Fibroblast of the conjunctiva (primary cell): ENCODE data around the gene RMI2.
A peak's percentile ranks its signal among the peaks of the same experiment; 100 is the strongest.

Experiments used
- DNase-seq: peaks from one replicate; pipeline ENCODE4 v3.0.0-alpha.2; 2010; ENCODE audit warnings: low read depth

The RMI2 gene

DNA sequence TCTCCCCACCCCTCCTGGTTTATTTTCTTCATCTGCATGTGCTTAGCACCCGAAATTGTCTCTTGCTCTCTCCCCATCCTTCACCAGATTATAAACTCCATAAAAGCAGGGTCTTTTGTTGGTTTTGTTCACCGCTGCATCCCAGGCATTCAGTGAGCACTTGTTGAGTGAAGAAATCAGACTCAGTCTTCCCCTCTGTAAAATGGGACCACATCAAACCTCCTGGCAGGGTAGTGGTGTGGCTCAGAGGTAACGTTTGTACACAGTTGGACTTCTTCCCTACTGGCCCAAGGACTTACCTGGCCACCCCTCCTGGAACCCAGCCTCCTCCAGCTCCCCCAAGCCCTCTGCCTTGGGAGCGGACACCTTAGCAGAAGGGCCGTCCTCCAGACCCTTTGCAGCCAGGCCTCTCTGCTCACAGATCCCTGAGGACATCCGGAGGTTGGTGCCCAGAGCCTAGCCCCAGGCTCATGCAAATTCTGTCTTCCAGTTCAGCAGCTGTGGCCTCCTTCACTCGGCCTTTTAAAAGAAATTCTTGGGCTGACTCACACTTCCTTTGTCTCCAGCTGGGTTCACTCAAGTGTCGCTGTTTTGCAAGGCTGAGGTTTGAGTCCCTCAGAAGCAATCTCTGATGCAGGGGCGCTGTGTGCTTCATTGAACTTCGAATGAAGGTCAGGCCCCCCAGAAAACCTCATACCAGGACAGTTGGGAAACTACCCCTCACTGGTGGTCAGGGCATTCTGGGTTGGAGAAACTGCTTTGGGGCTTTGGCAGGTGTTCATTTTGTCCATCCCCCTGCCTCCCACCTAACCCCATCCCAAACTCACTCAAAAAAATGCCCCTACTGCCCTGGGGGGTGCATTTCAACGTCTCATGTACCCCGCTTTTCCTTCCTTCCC, 16.8 kb upstream of the RMI2 start:
- DNase-seq: peak; percentile 83

DNA sequence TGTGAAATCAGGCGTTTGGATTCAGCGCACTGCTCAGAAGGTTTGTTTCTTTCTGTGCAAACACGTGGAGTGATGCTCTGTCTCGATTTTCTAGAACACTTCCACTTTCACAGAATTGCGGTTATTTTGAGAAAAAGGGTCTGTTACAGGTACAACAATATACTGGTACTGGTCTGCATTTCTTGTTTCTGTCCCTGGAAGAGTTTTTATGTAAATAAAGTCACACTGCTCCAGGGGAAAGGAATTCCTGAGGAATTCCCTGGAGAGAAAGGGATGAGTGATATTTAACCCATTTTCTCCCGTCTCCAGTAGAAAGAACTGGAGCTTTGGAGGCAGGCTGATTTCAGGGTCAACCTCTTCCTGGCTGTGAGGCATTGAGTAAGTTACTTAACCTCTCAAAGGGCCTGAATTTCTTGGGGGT, 16.2 kb upstream of the RMI2 start:
- DNase-seq: no peak

DNA sequence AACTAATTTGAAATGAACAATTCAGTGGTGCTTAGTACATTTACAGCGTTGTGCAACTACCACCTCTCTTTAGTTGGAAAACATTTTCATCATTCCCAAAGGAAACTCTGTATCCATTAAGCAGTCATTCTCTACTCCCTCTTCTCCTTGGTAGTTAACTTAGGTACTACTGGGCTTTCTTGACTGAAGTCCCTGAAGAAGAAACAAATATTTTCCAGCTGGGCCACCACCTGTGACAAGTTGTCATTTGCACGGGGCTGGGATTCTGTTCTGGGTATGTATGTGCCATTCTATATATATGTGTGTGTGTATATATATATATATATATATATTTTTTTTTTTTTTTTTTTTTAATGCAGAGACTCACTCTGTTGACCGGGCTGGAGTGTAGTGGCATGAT, 15.4 kb upstream of the RMI2 start:
- no peak for DNase-seq

DNA sequence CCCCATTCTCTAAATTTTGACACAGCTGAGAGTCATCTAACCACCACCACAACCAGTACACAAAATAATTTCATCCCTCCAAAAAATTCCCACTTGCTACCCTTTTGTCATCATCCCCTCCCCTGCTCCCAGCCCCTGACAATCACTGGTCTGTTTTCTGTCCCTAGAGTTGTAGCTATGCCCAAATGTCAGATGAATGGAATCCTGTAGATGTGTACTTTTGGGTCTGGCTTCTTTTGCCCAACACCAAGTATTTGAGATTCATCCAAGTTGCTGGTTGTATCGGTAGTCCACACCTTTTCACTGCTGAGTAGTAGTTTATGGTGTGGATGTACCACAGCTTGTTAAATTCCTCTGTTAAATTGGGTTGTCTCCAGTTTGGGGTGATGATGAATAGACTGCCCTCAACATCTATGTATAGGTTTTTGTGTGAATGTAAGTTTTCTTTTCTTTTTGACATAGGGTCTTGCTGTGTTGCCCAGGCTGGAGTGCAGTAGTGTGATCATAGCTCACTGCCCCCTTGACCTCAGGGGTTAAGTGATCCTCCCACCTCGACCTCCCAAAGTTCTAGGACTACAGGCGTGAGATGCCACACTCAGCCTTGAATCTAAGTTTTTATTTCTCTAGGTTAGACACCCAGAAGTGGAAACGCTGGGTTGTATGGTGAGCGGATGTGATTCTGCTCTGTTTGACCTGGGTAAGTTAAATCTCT, 14.6 kb upstream of the RMI2 start:
- DNase-seq: no peak

DNA sequence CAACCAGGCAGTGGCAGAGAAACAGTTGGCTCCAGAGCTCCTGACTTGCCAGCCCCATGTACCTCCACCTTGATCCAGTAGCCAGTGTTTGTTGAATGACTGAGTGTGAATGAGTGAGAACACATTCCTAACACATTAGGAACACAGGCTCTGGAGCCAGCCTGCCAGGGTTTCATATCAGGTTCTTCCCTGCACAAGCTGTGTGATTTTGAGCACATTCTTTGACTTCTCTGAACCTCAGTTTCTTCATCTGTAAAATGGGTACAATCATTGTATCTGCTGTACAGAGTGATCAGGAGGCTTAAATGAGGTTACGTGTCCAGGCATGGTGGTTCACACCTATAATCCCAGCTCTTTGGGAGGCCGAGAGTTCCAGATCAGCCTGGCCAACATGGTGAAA, 13.3 kb upstream of the RMI2 start:
- DNase-seq: no peak

DNA sequence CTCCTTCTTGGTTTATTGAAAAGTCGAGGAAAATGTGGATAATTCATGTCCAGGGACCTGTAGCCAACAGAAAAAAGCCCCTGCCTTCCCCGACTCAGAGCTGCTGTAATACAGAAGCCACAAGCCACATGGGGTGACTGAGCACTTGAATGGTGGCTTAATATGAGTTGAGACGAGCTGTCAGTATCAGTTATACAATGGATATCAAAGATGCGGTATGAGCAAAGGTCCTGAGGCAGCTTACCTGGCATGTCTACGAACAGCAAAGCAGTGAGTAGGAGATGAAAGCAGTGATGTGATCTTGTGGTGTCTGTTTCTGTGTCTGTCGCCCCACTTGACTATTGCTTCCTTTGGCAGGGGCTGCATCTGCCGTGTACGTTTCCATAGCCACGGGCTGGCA, 12.2 kb upstream of the RMI2 start:
- DNase-seq: no peak

DNA sequence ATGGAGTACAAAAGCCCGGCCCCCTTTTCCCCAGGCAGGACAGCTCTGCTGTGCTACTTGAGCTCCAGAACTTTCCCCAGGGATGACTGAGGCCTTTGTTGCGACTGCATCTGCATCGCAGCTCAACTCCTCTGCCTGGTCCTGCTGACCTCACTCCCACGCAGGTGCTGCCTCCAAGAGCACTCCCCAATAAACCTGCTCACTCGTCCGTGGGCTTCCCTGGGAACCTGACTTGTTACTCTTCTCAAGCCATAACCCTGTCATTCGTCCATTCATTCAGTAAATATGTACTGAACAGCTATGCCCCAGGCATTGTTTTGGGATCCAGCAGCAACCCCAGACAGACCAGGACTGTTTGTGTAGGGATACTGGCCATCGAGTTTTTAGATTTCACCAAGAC, 11.6 kb upstream of the RMI2 start:
- DNase-seq: no peak

DNA sequence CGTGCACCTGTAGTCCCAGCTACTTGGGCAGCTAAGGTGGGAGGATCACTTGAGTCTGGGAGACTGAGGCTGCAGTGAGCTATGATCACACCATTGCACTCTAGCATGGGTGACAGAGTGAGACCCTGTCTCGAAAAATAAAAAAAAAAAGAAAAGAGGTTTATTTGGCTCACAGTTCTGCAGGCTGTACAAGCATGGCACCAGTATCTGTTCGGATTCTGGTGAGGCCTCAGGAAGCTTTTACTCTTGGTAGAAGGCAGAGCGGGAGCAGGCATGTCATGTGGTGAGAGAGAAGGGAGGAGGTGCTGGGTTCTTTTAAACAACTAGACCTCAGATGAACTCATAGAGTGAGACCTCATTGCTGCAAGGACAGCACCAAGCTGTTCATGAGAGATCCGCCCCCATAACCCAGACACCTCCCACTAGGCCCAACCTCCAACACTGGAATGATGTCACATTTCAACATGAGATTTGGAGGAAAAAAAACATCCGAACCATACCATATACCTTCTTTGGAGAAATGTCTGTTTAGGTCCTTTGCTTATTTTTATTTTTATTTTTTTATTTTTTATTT, 10.3 kb upstream of the RMI2 start:
- DNase-seq: no peak

DNA sequence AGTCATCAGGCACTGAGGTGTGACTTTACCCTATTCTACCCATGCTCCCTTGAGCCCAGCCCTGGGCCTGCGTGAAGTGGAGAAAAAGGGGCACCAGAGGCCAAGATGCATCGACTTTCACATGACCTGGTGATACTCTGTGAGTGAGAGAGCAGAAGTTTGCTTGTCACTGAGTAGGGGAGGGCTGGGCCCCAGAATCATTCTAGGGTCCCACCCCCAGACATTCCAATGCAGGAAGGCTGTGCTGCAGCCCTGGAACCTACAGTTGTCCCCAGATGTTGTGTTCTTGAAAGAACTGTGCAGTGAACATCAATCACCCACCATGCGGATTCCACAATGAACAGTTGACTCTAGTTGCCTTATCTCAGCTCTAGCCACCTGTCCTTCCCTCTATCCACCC, 6.2 kb upstream of the RMI2 start:
- no peak for DNase-seq

DNA sequence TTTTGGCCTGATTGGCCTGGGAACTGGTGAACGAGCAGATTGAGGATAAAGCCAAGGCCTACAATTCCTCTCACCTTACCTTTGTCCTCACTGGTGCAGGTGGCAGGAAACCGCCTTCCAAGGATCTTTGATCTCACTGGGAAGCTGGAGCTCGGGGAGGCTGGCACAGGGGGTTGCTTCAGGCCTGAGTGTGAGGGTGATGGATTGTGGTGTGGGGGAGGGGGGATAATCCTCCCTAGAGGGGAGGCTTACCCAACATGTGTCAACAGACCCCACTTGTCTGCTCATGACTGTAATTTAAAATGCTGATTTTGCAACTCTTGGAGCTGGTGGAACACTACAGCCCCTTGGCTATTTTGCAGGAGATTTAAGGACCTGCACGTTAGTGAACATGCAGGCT, 4.5 kb upstream of the RMI2 start:
- DNase-seq: no peak

DNA sequence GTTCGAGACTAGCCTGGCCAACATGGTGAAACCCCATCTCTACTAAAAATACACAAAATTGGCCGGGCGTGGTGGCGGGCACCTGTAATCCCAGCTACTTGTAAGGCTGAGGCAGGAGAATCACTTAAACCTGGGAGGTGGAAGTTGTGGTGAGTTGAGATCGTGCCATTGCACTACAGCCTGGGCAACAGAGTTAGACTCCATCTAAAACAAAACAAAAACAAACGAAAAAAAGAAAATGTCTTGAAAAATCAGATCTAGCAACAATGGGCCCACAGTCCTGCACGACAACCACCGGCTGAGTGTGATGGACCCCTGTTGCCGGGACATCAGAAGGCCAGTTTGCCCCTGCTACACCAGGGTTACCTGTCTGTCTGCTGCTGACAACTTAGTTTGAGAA, 3.9 kb upstream of the RMI2 start:
- no peak for DNase-seq

DNA sequence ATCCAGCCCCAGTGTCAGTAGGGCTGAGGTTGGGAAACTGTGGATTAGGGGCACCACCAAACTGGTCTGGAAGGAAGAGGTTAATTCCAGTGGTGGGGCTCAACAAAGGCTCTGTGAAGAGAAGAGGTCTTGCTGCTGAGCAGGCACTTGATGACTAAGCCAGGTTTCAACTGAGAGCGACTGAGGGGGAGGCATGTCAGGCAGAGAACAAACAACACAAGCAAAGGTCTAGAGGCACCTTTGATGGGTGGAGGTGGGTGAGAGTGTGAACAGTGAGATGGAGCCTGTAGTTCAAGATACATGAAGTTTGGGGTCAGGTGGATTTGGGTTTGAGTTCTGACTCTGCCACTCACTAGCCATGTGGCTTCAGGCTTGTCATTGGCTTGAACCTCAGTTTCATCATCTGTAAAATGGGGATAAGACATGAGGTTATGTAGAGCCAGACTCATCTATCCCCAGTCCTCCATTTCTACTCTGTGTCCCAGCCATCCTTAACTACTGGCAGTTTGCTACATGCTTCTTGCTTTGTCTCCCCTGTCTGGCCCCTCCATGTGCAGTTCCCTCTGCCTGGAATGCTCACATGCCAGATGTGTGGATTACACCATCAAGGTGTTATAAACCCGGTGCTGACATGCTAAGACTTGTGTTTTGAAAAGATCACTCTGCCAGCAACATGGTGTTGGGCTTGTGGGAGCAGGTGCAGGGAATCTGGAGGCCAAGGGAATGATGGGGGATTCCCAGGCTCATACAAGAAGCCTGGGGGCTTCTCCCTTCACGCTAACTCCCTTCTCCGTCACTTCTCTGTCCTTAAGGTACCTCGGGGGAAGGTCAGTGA, 3.0 kb upstream of the RMI2 start:
- no peak for DNase-seq

DNA sequence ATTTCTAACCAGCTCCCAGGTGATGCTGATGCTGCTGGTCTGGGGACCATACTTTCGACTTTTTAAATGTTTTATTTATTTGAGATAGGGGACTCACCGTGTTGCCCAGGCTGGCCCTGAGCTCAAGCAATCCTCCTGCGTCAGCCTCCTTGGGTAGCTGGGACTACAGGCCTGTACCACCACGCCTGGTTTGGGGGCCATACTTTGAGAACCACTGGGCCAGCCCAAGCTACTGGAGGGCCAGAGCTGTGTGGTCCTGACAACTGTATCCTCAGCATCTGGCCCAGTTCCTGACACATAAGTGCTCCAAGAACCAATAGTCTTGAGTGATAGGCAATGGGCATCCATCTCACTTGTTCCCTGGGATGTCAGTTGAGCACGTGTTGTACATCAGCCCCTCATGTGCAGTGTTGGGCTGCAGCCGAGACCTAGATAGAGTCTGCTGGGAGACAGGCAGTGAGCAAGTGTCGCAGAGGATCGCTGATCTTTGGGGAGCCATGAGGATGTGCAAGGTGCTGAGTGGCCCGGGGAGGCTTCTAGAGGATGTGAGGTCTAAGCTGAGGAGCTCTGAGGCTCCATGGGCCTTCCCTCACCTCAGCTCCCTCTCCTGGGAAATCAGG, 1.6 kb downstream of the RMI2 start:
- no peak for DNase-seq

DNA sequence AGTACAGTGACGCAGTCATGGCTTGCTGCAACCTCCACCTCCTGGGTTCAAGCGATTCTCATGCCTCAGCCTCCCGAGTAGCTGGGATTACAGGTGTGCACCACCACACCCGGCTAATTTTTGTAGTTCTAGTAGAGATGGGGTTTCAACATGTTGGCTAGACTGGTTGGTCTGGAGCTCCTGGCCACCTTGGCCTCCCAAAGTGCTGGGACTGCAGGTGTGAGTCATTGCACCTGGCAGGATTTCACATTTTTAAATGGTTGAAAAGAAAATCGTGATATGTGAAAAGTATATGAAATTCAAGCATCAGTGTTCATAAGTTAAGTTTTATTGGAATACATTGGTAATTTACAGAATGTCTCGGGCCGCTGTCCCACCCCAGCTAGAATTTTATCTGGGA, 2.6 kb downstream of the RMI2 start:
- DNase-seq: no peak

DNA sequence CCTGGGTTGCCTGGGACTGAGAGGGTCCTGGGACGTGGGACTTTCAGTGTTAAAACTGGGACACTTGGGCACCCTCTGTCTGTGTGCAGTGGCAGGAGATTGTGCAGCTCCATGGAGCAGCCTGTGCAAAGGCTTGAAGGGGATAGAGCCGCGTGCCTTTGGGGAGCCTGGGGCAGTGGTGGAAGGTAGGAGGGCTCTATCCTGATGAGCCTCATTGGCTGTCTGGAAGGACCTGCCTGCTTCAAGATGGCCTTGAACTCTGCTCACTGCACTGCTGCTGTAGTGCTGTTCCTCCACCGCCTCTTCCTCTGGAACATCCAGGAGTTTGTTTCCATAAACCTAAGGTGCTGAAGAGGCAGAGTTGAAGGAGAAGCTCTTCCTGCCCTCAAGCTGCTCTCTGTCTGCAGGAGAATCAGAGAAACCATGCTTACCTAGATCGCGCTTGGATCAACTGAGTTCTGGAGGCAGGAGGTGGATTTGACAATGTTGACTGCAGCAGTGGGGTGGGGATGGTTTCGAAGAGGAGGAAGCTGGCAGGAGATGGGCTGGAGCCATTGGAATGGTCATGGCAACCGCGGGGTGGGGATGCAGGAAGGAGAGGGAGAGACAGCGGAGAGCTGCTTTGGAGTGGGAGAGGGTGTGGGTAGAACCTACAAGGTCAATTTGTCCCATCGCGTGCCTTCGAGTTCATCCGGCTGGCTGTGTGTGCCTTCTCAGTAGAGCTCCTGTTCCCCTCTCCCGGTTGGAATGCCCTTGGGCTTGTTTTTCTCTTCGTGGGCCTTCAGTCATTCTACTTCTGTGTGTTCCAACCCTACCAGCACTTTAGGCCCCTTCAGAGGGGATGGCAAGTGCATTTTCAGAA, 3.7 kb downstream of the RMI2 start:
- no peak for DNase-seq

DNA sequence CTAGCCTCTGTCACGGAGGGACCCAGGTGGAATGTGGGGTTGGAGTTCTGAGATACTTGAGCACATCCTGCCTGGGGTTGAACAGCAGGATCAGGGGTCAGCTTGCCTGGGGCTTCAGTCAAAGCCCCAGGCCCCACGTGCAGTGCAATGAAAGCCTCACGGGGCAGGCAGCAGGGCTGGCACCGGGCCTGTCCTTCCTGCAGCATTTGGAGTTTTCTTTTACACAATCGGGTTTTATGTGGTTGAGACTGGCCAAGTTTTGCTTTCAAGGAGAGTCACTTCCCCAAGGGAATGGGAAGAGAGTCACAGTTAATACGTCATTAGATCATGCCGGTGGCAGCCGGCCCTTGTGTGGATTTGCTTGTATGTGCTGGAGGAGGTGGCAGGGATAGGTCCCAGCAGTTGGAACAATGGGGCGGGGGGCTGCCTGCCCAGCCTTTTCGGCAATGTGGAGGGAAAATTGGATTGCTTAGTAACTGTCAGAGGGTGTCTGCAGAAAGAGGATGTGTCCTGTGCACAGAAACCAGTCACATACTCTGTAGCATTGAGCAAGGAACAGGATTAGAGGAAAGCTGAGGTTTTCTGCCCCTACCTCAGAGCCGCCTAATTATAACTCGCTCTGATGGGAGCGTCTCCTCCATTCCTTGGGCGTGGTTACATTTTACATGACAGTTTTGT, 4.5 kb downstream of the RMI2 start:
- no peak for DNase-seq

DNA sequence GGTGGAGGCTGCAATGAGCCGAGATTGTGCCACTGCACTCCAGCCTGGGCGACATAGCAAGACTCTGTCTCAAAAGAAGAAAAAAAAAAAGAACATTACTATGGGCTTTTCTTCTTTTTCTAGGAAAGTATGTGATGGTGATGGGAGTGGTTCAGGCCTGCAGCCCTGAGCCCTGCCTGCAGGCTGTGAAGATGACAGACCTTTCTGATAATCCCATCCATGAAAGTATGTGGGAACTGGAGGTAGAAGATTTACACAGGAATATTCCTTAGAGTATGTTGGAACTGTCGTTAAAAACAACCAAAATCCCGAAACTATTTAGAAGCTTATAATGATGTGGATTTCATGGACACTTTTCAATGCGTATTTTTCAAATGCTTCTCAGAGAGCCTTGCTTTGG, 5.3 kb downstream of the RMI2 start:
- no peak for DNase-seq

DNA sequence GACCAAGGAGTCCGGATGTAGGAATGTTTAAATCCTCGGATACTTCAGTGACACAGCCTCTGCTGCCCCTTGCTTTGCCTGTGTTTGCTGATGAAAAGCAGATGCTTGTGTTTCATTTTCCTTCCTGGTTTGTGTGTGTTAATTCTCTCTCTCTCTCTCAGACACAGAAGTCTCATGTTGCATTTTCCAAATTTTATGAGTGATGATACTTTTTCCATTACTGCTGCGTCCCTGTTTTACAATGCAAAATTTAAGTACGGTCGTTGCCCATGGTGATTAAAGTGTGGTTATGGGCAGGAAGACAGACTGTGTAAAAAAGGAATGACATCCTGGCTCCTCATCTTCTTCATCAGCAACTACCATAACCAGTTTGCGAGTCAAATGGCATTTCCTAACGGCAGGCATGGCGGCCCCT, 5.7 kb downstream of the RMI2 start:
- peak; percentile 62 for DNase-seq

DNA sequence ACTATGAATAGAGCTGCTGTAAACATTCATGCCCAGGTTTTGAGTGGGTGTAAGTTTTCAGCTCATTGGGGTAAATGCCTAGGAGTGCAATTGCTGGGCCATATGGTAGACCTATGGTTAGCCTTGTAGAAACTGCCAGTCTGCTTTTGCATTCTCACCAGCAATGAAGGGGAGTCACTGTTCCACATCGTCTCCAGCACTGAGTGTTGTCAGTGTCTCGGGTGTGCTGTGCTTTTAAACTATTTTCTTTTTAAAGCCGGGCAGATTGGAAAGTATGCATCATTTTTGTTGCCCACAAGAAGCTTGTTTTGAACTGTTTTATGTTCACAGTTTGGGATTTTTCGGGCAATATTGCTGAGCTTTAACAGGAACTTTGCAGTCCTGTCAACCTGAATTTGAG, 7.9 kb downstream of the RMI2 start:
- no peak for DNase-seq

DNA sequence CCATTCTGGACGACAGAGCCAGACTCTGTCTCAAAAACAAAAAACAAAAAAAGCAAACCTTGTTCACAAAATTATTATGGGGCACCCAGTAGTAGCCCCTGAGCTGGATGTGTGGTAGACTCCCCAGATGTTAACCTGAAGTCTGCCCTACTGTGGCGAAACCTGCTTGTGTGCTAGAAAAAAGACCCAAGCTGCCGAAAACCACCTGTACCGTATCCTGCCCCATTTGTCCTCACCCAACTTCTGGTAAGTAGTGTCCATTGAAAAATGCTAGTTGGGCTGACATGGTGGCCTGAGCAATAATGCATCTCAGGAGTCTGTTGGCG, 9.1 kb downstream of the RMI2 start:
- DNase-seq: no peak
